Pancreas (tissue), 10 donors: ENCODE data around the gene IRX3. TPM values are rescaled to one million over a fixed set of nuclear protein-coding genes. Genes with fewer than 3 reads are reported as not detected.

Source experiments
- ATAC-seq, 4 donors: fragments of 200-7000 bp; cut with Tn5 transposase; one replicate each; pipeline versions ENCODE4 v1.8.0 to v1.9.1; 2020; ENCODE audit warnings: mild to moderate bottlenecking in 4 of 4, moderate library complexity in 4 of 4
- DNase-seq, 6 donors: peaks; one replicate each; pipeline ENCODE4 v3.0.0-alpha.2; 2020
- FAIRE-seq: peaks from 2 replicates; lab custom pipeline; 2012; peaks lifted over from hg19 to GRCh38; lab: Jason Lieb, UNC
- H3K27ac ChIP-seq, 4 donors: fragments of 200-600 bp; sonication (generic); 1 replicate in 3 of 4; 2 replicates in 1 of 4; pipeline versions ENCODE4 v1.5.0 to v1.8.0; 2020
- H3K27me3 ChIP-seq, 4 donors: fragments of 200-600 bp; one replicate each; pipeline ENCODE4 v1.8.0; 2021
- H3K36me3 ChIP-seq, 3 donors: fragments of 200-600 bp; sonication (generic) in 1 of 3; one replicate each; pipeline versions ENCODE4 v1.5.0 to v1.8.0; 2020 to 2021
- H3K4me1 ChIP-seq, 3 donors: fragments of 200-600 bp; one replicate each; pipeline ENCODE4 v1.8.0; 2021
- H3K4me3 ChIP-seq, 4 donors: fragments of 200-600 bp; sonication (generic) in 2 of 4; one replicate each; pipeline versions ENCODE4 v1.5.0 to v1.8.0; 2020 to 2021
- H3K9me3 ChIP-seq, 4 donors: fragments of 200-600 bp; one replicate each; pipeline ENCODE4 v1.8.0; 2021
- CTCF ChIP-seq, 4 donors: fragments of 200-600 bp; sonication (generic) in 3 of 4; IDR thresholded peaks; one replicate each; pipeline versions ENCODE4 v1.5.0 to v1.8.0; 2021; ENCODE audit warnings: antibody characterized with exemption in 4 of 4
- WGBS, 2 donors: extraction: QIAGEN DNeasy Blood & Tissue Kit; methylation state at CpG; one replicate each; pipeline ENCODE4 v1.1.7; 2013; 5-methylcytosine and 5-hydroxymethylcytosine counted together
- intact Hi-C, 3 donors: fragments of 100-400 bp; cut with DNase I; formaldehyde crosslinking; loops; one replicate each; pipeline versions ENCODE4 v1.11.1 to v1.14.2; 2022
- polyA plus RNA-seq, 2 donors: library from polyadenylated mRNA; stranded (reverse); fragments of 200-250 nt; gene quantifications; one replicate each; pipeline ENCODE4 v1.2.3, GENCODE V29; 2013
- total RNA-seq, 6 donors: library from RNA; stranded (reverse); fragmentation: NEBNext Ultra II Directional in 4 of 6; extraction: Animal tissue kit (Norgen Biotek cat#: 25700) in 4 of 6; gene quantifications; one replicate each; pipeline versions ENCODE4 v1.2.1 to v1.2.4, GENCODE V29; 2021 to 2023
- donor health status: healthy with polysubstance abuse.
- donor health status: DM: no; HTN: no; CAD: no; lungs with moderate emphysema.
- donor health status: DM: no; HTN: no; CAD: no.
- donor health status: control.
- donor health status: control.
- donor health status: Bipolar disorder and iron deficiency.
- donor health status: DM: yes; HTN: yes; CAD: no.
- donor health status: DM: no; HTN: no; CAD: no.
- donor health status: DM: no; HTN: no; CAD: no.
- donor health status: DM: yes; HTN: yes; CAD: no.

Gene IRX3
- total and polyA plus RNA-seq, 8 donors, result 0.87 to 4.0 (median 2.0) TPM

- intact Hi-C loops, result loop anchor here in 2 of 3 donors (10.0 kb wide), 2 partner anchors 649 to 659 kb away; partner anchors contain the start of gene IRX5 (in 1 of the 2)
- FAIRE-seq (no peak), DNase-seq (peak in 4 of 6 donors; percentile 30 to 76 (median 52)), ATAC-seq (peak in 1 of 4 donors; percentile 14)
- no peak for TF ChIP-seq CTCF (IDR thresholded peaks at IDR 0.05)
- peaks cover 0 to 47% (median 2%) of the 10 kb centered on the region in 4 donors for H3K27me3 ChIP-seq
- 2% methylated on average over 42 to 77 of the region's 77 CpGs for WGBS, 2 donors
- H3K9me3 ChIP-seq, result no peaks in the 10 kb centered on the region
- H3K4me1 ChIP-seq, result peaks cover 0 to 3% (median 0%) of the 10 kb centered on the region in 3 donors
- peak overlapping the region in 2 of 4 donors; percentile 55 to 56 for H3K27ac ChIP-seq
- H3K4me3 ChIP-seq, result peak overlapping the region; percentile 21 to 56 (median 38)
- no peaks in the 10 kb centered on the region for H3K36me3 ChIP-seq
Observed at GRCh38 chr16:54285414-54286089, 1.0 kb downstream of the IRX3 start.

- no peak for ATAC-seq
- no peaks in the 10 kb centered on the region for H3K36me3 ChIP-seq
- 4 to 8% methylated on average over 32 to 42 of the region's 42 CpGs for WGBS, 2 donors
- FAIRE-seq, result no peak
- DNase-seq, result peak in 2 of 6 donors; percentile 18 to 62
- TF ChIP-seq CTCF (IDR thresholded peaks at IDR 0.05), result no peak
- H3K9me3 ChIP-seq, result no peaks in the 10 kb centered on the region
- H3K4me3 ChIP-seq, result peak overlapping the region in 3 of 4 donors; percentile 3 to 56 (median 50)
- H3K27me3 ChIP-seq, result peaks cover 0 to 41% (median 2%) of the 10 kb centered on the region in 4 donors
- intact Hi-C loops, result loop anchor here in 2 of 3 donors (10.0 kb wide), 2 partner anchors 650 to 660 kb away; partner anchors contain the start of gene IRX5 (in 1 of the 2)
- H3K4me1 ChIP-seq, result peaks cover 0 to 3% (median 0%) of the 10 kb centered on the region in 3 donors
- H3K27ac ChIP-seq, result no peak overlapping the region
Observed at GRCh38 chr16:54284931-54285413, 1.6 kb downstream of the IRX3 start.

- FAIRE-seq (no peak), ATAC-seq (peak; percentile 20 to 55 (median 42)), DNase-seq (peak; percentile 20 to 79 (median 34))
- intact Hi-C loops, result loop anchor here in 2 of 3 donors (10.0 kb wide), 2 partner anchors 650 to 660 kb away; partner anchors contain the start of gene IRX5 (in 1 of the 2)
- Histone ChIP-seq H3K36me3 (no peaks in the 10 kb centered on the region), H3K4me1 (peaks cover 0 to 3% (median 0%) of the 10 kb centered on the region in 3 donors), H3K9me3 (no peaks in the 10 kb centered on the region), H3K27me3 (peaks cover 0 to 40% (median 2%) of the 10 kb centered on the region in 4 donors), H3K4me3 (peak overlapping the region; percentile 3 to 56 (median 30)), H3K27ac (no peak overlapping the region)
- no peak for TF ChIP-seq CTCF (IDR thresholded peaks at IDR 0.05)
- 2 to 3% methylated on average over 63 to 73 of the region's 73 CpGs for WGBS, 2 donors
Observed at GRCh38 chr16:54284319-54284930, 2.2 kb downstream of the IRX3 start.

GRCh38 chr16:54283725-54284318, 2.8 kb downstream of the IRX3 start:
- intact Hi-C loops, result loop anchor here in 2 of 3 donors (10.0 kb wide), 2 partner anchors 651 to 661 kb away; partner anchors contain the start of gene IRX5 (in 1 of the 2)
- peaks cover 0 to 34% (median 2%) of the 10 kb centered on the region in 4 donors for H3K27me3 ChIP-seq
- no peaks in the 10 kb centered on the region for H3K9me3 ChIP-seq
- DNase-seq (peak in 2 of 6 donors; percentile 64 to 72), ATAC-seq (no peak), FAIRE-seq (no peak)
- H3K27ac ChIP-seq, result no peak overlapping the region
- TF ChIP-seq CTCF (IDR thresholded peaks at IDR 0.05), result no peak
- no peaks in the 10 kb centered on the region for H3K36me3 ChIP-seq
- H3K4me3 ChIP-seq, result peak overlapping the region; percentile 3 to 56 (median 30)
- H3K4me1 ChIP-seq, result peaks cover 0 to 3% (median 0%) of the 10 kb centered on the region in 3 donors
- WGBS, 2 donors, result 19 to 25% methylated on average over 31 of the region's 31 CpGs
